Liver (tissue), 3 donors: Measurements from ENCODE around the gene DGCR6L.

Source experiments
- GABPA ChIP-seq, 2 donors: IDR thresholded peaks in 1 of 2; conservative IDR thresholded peaks in 1 of 2; 2 replicates each; pipeline ENCODE4 v1.6.1; 2016; ENCODE audit warnings: antibody characterized with exemption in 2 of 2, mild to moderate bottlenecking in 1 of 2, moderate library complexity in 1 of 2
- SP1 ChIP-seq: IDR thresholded peaks from 2 replicates; pipeline ENCODE4 v1.6.1; 2018; ENCODE audit warnings: antibody characterized with exemption, mild to moderate bottlenecking
- TF ChIP-seq, protein P1 (sequence below): fragments of 150-350 bp; IDR thresholded peaks from 2 replicates; pipeline ENCODE4 v1.5.1; 2017; ENCODE audit warnings: improper control_type of control experiment, low read depth, low read length; ENCODE audit not compliant: missing input control
- TF ChIP-seq, protein P2 (sequence below): IDR thresholded peaks from 2 replicates; pipeline ENCODE4 v1.6.1; 2016; ENCODE audit warnings: antibody characterized with exemption, mild to moderate bottlenecking
- donor health status: healthy.
- donor health status: healthy.

DNA sequence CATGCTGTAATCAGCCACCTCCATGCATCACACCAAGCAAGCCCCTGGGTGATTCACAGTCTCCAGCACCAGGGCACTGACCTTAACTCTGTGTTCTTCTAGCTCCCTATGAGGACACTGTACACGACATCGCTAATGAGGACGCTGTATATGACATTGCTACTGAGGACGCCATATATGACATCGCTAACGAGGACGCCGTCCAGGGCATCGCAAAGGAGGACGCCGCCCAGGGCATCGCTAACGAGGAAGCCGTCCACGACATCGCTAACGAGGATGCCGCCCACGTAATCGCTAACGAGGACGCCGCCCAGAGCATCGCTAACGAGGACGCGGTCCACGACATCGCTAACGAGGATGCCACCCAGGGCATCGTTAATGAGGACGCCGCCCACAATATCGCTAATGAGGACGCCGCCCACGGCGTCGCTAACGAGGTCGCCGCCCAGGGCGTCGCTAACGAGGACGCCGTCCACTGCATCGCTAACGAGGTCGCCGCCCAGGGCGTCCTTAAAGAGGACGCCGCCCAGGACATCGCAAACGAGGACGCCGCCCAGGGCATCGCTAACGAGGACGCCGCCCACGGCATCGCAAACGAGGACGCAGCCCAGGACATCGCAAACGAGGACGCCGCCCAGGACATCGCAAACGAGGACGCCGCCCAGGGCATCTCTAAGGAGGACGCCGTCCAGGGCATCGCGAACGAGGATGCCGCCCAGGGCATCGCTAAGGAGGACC lies 34.5 kb upstream of the DGCR6L start:
- no peak for TF ChIP-seq GABPA (IDR thresholded peaks at IDR 0.05 in 1 of 2, conservative IDR thresholded peaks at IDR 0.05 in 1 of 2)
- TF ChIP-seq, protein P1, sequence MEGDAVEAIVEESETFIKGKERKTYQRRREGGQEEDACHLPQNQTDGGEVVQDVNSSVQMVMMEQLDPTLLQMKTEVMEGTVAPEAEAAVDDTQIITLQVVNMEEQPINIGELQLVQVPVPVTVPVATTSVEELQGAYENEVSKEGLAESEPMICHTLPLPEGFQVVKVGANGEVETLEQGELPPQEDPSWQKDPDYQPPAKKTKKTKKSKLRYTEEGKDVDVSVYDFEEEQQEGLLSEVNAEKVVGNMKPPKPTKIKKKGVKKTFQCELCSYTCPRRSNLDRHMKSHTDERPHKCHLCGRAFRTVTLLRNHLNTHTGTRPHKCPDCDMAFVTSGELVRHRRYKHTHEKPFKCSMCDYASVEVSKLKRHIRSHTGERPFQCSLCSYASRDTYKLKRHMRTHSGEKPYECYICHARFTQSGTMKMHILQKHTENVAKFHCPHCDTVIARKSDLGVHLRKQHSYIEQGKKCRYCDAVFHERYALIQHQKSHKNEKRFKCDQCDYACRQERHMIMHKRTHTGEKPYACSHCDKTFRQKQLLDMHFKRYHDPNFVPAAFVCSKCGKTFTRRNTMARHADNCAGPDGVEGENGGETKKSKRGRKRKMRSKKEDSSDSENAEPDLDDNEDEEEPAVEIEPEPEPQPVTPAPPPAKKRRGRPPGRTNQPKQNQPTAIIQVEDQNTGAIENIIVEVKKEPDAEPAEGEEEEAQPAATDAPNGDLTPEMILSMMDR: no peak
- TF ChIP-seq, protein P2, sequence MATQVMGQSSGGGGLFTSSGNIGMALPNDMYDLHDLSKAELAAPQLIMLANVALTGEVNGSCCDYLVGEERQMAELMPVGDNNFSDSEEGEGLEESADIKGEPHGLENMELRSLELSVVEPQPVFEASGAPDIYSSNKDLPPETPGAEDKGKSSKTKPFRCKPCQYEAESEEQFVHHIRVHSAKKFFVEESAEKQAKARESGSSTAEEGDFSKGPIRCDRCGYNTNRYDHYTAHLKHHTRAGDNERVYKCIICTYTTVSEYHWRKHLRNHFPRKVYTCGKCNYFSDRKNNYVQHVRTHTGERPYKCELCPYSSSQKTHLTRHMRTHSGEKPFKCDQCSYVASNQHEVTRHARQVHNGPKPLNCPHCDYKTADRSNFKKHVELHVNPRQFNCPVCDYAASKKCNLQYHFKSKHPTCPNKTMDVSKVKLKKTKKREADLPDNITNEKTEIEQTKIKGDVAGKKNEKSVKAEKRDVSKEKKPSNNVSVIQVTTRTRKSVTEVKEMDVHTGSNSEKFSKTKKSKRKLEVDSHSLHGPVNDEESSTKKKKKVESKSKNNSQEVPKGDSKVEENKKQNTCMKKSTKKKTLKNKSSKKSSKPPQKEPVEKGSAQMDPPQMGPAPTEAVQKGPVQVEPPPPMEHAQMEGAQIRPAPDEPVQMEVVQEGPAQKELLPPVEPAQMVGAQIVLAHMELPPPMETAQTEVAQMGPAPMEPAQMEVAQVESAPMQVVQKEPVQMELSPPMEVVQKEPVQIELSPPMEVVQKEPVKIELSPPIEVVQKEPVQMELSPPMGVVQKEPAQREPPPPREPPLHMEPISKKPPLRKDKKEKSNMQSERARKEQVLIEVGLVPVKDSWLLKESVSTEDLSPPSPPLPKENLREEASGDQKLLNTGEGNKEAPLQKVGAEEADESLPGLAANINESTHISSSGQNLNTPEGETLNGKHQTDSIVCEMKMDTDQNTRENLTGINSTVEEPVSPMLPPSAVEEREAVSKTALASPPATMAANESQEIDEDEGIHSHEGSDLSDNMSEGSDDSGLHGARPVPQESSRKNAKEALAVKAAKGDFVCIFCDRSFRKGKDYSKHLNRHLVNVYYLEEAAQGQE: no peak
- no peak for TF ChIP-seq SP1
